Vagina (tissue), 2 donors: ENCODE results near the gene LGR4. TPM values are rescaled to one million over a fixed set of nuclear protein-coding genes. Genes with fewer than 3 reads are reported as not detected.

Source experiments
- DNase-seq, 2 donors: peaks; one replicate each; pipeline ENCODE4 v3.0.0-alpha.2; 2017; ENCODE audit errors: extremely low spot score in 2 of 2
- H3K27ac ChIP-seq: fragments of 200-600 bp; sonication (generic); one replicate; pipeline ENCODE4 v1.5.1; 2019
- H3K27me3 ChIP-seq: fragments of 200-600 bp; sonication (generic); one replicate; pipeline ENCODE4 v1.5.1; 2019
- H3K36me3 ChIP-seq, 2 donors: fragments of 200-600 bp; sonication (generic); one replicate each; pipeline ENCODE4 v1.5.1; 2017 to 2019
- H3K4me1 ChIP-seq: fragments of 200-600 bp; sonication (generic); one replicate; pipeline ENCODE4 v1.5.1; 2019
- H3K4me3 ChIP-seq, 2 donors: fragments of 200-600 bp; sonication (generic); 1 replicate in 1 of 2; 2 replicates in 1 of 2; pipeline ENCODE4 v1.5.1; 2016 to 2019
- H3K9me3 ChIP-seq: fragments of 200-600 bp; sonication (generic); one replicate; pipeline ENCODE4 v1.5.1; 2019
- CTCF ChIP-seq, 3 experiments: fragments of 450-650 bp in 2 of 3; fragments of 200-600 bp in 1 of 3; sonication (generic) in 1 of 3; IDR thresholded peaks; one replicate each; pipeline ENCODE4 v1.5.1; 2017 to 2019; ENCODE audit warnings: antibody characterized with exemption in 3 of 3, mild to moderate bottlenecking in 2 of 3, moderate library complexity in 2 of 3
- POLR2A ChIP-seq, 2 donors: fragments of 450-650 bp; IDR thresholded peaks; one replicate each; pipeline ENCODE4 v1.6.1; 2017; ENCODE audit warnings: antibody characterized with exemption in 2 of 2, mild to moderate bottlenecking in 2 of 2, moderate library complexity in 2 of 2
- POLR2AphosphoS5 ChIP-seq, 2 donors: sonication (generic); formaldehyde crosslinking; IDR thresholded peaks; one replicate each; pipeline ENCODE4 v1.9.0; 2017; ENCODE audit warnings: antibody characterized with exemption in 2 of 2, mild to moderate bottlenecking in 2 of 2, low read depth in 1 of 2; ENCODE audit not compliant: insufficient read depth in 1 of 2
- intact Hi-C: fragments of 100-400 bp; cut with DNase I; formaldehyde crosslinking; loops from one replicate; pipeline ENCODE4 v1.15.1; 2023
- total RNA-seq: library from RNA; depleted of rRNA; stranded (reverse); fragments of >200 nt; gene quantifications from one replicate; pipeline ENCODE4 v1.2.3, GENCODE V29; 2016

The LGR4 gene
- total RNA-seq, 1 donor from 2014 or later, result 65.6 TPM

GRCh38 chr11:27460158-27460978 lies 12.2 kb downstream of the LGR4 start:
- Histone ChIP-seq H3K4me3 (no peak overlapping the region), H3K36me3 (no peaks in the 10 kb centered on the region), H3K27me3 (no peaks in the 10 kb centered on the region), H3K4me1 (peaks cover 38% of the 10 kb centered on the region), H3K27ac (no peak overlapping the region), H3K9me3 (no peaks in the 10 kb centered on the region)
- DNase-seq, result no peak
- TF ChIP-seq POLR2A (IDR thresholded peaks at IDR 0.05) (no peak), CTCF (IDR thresholded peaks at IDR 0.05) (no peak), POLR2AphosphoS5 (IDR thresholded peaks at IDR 0.05; ENCODE audit: insufficient read depth in 1 of 2, low read depth in 1 of 2) (no peak)
- intact Hi-C loops, result no loop called here

GRCh38 chr11:27459191-27459590 lies 13.4 kb downstream of the LGR4 start:
- H3K4me1 ChIP-seq, result peaks cover 31% of the 10 kb centered on the region
- H3K4me3 ChIP-seq, result no peak overlapping the region
- intact Hi-C loops, result no loop called here
- H3K36me3 ChIP-seq, result no peaks in the 10 kb centered on the region
- no peak for TF ChIP-seq POLR2A (IDR thresholded peaks at IDR 0.05)
- no peak for TF ChIP-seq POLR2AphosphoS5 (IDR thresholded peaks at IDR 0.05; ENCODE audit: insufficient read depth in 1 of 2, low read depth in 1 of 2)
- no peak for TF ChIP-seq CTCF (IDR thresholded peaks at IDR 0.05)
- H3K9me3 ChIP-seq, result no peaks in the 10 kb centered on the region
- DNase-seq, result no peak
- H3K27ac ChIP-seq, result no peak overlapping the region
- no peaks in the 10 kb centered on the region for H3K27me3 ChIP-seq

GRCh38 chr11:27458182-27458581 lies 14.4 kb downstream of the LGR4 start:
- no peak for DNase-seq
- Histone ChIP-seq H3K36me3 (no peaks in the 10 kb centered on the region), H3K9me3 (no peaks in the 10 kb centered on the region), H3K27ac (no peak overlapping the region), H3K27me3 (no peaks in the 10 kb centered on the region), H3K4me1 (peaks cover 31% of the 10 kb centered on the region), H3K4me3 (no peak overlapping the region)
- intact Hi-C loops, result no loop called here
- TF ChIP-seq CTCF (IDR thresholded peaks at IDR 0.05), result no peak
- no peak for TF ChIP-seq POLR2A (IDR thresholded peaks at IDR 0.05)
- no peak for TF ChIP-seq POLR2AphosphoS5 (IDR thresholded peaks at IDR 0.05; ENCODE audit: insufficient read depth in 1 of 2, low read depth in 1 of 2)

- H3K9me3 ChIP-seq, result no peaks in the 10 kb centered on the region
- TF ChIP-seq CTCF (IDR thresholded peaks at IDR 0.05), result no peak
- TF ChIP-seq POLR2A (IDR thresholded peaks at IDR 0.05), result no peak
- no peak for TF ChIP-seq POLR2AphosphoS5 (IDR thresholded peaks at IDR 0.05; ENCODE audit: insufficient read depth in 1 of 2, low read depth in 1 of 2)
- peaks cover 37% of the 10 kb centered on the region for H3K4me1 ChIP-seq
- no peak for DNase-seq
- intact Hi-C loops, result no loop called here
- no peaks in the 10 kb centered on the region for H3K27me3 ChIP-seq
- H3K36me3 ChIP-seq, result no peaks in the 10 kb centered on the region
- no peak overlapping the region for H3K4me3 ChIP-seq
- no peak overlapping the region for H3K27ac ChIP-seq
Observed at GRCh38 chr11:27456795-27457329, 15.7 kb downstream of the LGR4 start.
